OCI-LY1 (cell line): ENCODE measurements around the gene TP73.

Experiments used
- EZH2 ChIP-seq: fragments of 200-600 bp; sonication (generic), shearing (Covaris generic); IDR thresholded peaks from 2 replicates; pipeline ENCODE4 v1.8.0; 2017; ENCODE audit warnings: borderline replicate concordance, mixed run types, mild to moderate bottlenecking, antibody characterized with exemption, low read length, moderate library complexity, mixed read lengths
- TF ChIP-seq, protein P1 (sequence below): fragments of 200-600 bp; sonication (generic), shearing (Covaris generic); IDR thresholded peaks from 2 replicates; pipeline ENCODE4 v1.5.1; 2017; ENCODE audit warnings: mild to moderate bottlenecking, antibody characterized with exemption, low read length, moderate library complexity, mixed read lengths

GRCh38 chr1:3674100-3675094 is 22.1 kb downstream of the TP73 start:
- TF ChIP-seq, protein P1, sequence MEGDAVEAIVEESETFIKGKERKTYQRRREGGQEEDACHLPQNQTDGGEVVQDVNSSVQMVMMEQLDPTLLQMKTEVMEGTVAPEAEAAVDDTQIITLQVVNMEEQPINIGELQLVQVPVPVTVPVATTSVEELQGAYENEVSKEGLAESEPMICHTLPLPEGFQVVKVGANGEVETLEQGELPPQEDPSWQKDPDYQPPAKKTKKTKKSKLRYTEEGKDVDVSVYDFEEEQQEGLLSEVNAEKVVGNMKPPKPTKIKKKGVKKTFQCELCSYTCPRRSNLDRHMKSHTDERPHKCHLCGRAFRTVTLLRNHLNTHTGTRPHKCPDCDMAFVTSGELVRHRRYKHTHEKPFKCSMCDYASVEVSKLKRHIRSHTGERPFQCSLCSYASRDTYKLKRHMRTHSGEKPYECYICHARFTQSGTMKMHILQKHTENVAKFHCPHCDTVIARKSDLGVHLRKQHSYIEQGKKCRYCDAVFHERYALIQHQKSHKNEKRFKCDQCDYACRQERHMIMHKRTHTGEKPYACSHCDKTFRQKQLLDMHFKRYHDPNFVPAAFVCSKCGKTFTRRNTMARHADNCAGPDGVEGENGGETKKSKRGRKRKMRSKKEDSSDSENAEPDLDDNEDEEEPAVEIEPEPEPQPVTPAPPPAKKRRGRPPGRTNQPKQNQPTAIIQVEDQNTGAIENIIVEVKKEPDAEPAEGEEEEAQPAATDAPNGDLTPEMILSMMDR, result no peak
- no peak for TF ChIP-seq EZH2
